T-helper 9 cell (primary cell): Measurements from ENCODE around the gene SUCLA2.
"Not testable (repeated sequence)": the region's sequence is repeated elsewhere in the genome, so short reads cannot be mapped to it uniquely, and the experiment has no call there.

Experiments used
- DNase-seq: peaks from one replicate; pipeline ENCODE4 v3.0.0-alpha.2; 2020
- total RNA-seq, 2 donors: gene quantifications; one replicate each; lab custom pipeline; 2026; lab: John Stamatoyannopoulos, UW

The SUCLA2 gene
- 10.9 to 32.2 reads per million in 2 donors for total RNA-seq

DNA sequence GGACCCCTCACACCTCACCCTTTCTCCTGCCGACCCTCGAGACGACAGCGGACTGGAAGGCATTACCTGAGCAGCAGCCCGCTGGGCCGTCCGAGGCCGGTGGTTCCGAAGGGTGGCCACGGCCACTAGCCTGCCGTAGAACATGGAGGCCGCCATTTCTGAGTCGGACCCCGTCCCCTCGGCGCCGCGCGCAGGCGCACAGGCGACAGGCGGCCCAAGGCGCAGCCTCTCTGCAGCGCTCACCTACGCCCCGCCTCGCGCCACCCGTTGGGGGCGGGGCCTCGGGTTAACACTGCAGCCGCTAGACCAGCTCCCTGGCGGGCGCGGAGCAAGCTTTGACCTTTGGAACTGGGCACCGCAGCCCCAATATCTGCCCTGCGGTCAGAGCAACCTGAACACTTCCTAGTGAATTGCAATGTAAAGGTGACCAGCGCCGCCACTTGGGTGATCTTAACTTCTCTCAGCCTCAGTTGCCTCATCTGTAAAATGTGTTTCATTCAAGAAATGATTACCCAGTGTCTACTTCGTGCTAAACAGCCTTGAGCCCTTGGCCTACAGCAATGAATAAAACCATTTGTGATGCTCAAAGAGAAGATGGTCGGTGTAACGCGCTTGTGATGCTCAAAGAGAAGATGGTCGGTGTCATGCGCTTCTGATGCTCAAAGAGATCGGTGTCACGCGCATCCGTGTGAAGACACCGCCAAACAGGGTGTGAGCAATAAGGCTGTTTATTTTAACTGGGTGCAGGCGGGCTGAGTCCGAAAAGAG is at the start of gene SUCLA2:
Gene SUCLA2, minus strand, starts transcription at position 160 of the 768 bp plus-strand sequence. Its CDS starts 4 bp downstream, at position 156.
- peak; percentile 82 for DNase-seq

DNA sequence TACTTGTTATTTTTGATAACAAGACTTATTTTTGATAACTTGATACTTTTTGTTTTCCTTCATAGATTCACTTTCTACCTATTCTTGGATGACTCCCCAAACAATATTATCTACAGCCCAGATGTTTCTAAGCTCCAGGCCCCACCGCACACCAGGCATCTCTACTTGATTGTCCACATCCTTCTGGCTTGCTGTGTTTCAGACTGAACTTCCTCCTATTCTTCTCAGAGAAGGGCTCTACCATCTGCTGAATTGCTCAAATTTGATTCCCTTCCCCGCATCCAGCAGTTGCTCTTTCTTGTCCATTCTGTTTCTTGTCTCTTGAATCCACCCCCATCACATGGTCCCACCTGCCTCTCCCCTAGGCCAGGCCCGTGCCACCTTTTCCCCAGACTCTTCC is 49.5 kb upstream of the SUCLA2 start:
- no peak for DNase-seq

DNA sequence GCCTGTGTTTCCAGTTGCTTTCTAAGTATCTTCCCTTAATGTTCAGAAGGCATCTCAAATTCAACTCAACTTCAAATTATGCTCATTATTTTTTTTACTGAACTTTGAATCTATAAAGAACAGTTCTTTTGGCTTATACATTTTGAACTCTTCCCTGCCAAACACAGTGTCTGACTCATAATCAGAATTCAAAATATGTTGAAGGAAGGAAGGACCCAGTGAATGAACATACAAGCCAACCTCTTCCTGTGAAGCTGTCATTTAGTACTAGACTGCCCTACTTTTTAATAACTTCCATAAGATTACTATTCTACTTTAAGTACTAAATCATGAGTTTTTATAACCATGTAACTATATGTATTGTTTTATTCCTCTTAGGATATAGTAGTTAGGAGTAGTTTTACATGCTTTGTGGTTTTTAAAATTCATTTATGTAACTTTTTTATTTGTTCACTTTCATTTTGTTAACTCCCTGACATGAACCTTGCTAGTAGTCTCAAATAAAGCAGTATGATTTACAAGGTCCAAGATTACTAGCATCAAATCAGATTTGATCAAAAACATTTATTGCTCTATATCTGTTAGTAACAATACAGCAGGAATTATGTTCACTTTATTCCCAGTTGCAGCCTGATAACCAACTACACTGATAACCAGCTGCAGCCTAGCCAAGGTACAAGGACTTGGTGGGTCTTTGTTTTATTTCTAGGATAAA is 42.9 kb upstream of the SUCLA2 start:
- no peak for DNase-seq

DNA sequence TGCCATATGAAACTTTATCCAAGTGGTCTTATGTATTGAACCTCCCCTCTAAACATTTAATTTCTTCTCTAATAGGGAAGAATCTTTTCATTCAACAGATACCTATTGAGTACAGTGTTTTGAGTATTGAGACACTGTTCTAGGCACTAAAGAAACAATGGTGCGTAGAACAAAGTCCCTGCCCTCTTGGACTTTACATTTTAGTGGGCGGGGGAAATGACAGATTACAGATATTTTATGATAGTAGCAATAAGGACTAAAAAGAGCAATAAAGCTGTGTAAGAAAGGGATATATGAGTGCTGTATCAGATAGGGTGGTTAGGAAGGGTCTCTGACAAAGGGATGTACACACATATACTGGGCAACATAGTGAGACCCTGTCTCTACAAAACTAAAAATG is 41.8 kb upstream of the SUCLA2 start:
- no peak for DNase-seq

DNA sequence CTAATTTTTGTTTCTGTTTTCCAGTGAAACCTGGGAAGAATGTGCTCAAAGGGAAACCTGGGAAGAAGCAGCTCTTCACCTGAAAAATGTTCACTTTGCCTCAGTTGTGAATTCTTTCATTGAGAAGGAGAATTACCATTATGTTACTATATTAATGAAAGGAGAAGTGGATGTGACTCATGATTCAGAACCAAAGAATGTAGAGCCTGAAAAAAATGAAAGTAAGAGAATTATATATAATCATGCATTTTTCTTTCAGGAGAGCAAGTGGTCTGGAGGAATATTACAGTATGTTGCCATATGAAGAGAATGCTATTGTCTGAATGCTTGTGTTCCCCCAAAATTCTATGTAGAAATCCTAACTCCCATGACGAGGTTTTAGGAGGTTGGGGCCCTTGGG is 39.8 kb upstream of the SUCLA2 start:
- no peak for DNase-seq

DNA sequence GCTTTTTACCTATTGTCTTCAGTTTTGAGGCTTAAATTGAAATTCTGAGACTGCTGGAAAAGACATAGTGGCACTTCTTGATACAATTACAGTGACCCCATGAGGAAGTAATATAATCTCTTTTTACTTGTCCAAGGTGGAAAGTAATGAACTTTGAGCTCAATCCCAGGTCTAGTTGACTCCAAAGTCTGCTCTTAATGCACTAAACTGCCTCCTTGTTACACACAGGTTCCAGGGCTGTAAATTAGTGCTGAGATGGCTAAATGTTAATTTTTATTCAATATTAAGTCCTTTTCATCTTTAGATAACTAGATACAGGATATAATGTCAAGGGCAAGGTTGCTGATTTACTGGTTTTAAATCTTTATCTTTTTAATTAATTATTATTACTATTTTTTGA is 39.0 kb upstream of the SUCLA2 start:
- DNase-seq, result no peak

DNA sequence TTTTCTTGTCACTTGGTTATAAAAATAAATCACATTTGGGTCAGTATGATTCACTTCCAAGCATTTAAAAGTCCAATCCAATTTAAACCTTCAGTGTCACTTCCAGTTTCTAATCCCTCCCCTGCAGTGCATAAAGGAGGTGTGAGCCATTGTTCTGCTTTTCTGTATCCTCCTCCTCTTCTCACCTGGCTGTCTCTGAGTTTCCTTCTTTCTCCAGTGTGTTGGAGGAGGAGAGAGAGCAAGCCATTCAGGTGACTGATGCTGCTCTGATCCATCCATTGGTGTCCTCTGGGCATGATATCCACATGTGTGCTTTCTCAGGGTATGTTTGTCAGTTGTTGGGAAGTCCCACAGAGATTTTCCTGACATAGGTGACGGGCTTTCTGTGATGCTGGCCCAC is 37.7 kb upstream of the SUCLA2 start:
- no peak for DNase-seq

DNA sequence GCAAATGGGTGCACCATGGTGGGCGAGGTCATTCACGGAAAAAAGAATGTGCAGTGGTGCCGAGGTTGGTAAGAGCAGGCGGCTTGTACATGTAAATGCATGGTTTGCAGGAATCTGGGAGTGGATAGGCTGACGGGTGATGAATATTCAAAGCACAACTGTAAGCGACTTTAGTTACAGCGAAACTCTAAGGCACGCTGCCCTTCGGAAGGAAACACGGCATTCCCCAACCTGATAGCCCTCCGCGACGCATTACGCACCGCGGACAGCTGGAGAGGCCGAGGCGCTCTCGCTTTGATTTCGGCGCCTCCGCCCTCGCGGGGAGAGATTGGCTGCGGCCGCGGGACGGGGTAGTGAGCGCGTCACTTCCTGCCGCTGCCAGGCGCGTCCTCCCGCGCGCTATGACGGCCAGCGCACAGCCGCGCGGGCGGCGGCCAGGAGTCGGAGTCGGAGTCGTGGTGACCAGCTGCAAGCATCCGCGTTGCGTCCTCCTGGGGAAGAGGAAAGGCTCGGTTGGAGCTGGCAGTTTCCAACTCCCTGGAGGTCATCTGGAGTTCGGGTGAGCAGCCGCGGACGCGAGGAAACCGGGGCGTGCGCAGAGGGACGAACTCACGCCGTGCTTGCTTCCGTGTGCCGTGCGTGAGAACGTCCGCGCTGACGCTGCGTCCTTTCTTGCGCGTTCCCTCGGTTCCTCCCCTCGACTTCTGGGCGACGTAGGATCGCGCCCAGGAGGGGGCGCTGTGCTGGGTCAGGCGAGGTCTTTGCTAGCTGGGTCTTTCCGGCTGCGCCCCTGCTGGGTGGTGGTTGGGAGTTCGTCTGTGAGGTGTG is 36.5 kb upstream of the SUCLA2 start, which contains the start of gene NUDT15:
Gene NUDT15, plus strand, starts transcription at position 381 of the 828 bp plus-strand sequence. Its CDS starts 21 bp downstream, at position 402.
- peak; percentile 93 for DNase-seq

DNA sequence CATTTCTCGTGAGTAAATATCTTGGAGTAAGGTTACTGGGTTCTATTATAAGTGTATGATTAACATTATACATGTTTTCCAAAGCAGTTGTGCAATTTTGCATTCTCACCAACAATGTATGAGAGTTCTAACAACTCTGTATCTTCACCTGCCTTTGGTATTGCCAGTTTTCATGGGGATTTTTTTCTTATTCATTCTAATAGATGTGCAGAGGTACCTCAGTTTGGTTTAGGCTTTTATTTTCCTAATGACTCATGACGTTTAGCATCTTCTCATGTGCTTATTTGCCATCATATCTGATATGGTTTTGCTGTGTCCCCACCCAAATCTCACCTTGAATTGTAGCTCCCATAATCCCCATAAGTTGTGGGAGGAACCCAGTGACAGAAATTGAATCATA is 28.8 kb upstream of the SUCLA2 start:
- DNase-seq, result no peak

DNA sequence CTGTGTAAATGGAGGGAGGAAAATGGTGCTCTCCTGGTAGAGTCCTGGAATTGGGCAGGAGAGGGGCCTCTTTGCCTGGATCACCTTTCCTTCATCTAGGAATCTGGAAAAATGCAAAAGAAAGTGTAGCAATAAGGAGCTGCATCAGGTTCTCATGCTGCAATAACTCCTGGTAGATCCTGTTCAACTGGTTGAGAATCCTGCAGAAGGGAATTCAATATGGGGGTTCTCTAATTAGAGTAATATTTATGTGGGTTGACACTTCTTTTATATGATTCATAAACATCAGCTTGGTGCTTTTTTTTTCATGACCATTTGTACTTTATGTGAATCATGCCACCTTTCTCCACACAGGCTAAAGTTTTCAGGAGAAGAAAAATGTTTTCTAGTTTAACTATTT is 27.0 kb upstream of the SUCLA2 start:
- DNase-seq, result no peak

DNA sequence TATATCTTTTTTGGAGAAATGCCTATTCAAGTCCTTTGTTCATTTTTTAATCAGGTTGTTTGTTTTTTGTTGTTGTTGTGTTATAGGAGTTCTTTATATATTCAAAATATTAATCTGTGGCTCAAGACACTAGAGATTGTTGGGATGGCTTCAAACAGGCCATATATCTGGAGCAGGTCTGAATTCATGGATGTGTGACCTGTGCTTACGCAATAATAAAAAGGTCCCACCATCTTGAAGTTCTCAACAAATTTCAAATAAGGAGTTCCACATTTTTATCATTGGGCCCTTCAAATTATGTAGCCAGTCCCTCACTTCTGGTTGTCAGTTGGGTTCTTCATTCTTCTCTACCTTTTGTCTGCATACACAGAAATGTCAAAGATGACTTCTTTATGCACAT is 18.7 kb upstream of the SUCLA2 start:
- DNase-seq, result no peak

DNA sequence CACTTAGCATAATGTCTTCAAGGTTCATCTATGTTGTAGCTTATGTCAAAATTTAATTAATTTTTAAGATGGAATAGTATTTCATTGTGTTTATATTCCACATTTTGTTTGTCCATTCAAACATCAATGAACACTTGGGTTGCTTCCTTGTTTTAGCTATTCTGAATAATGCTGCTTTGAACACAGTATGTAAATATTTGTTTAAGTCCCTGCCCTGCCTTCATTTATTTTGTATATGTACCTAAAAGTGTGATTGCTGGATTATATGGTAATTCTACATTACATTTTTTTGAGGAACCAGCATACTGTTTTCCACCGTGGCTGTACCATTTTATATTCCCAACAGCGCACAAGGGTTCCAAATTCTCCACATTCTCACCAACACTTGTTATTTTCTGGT is 17.6 kb upstream of the SUCLA2 start:
- no peak for DNase-seq

DNA sequence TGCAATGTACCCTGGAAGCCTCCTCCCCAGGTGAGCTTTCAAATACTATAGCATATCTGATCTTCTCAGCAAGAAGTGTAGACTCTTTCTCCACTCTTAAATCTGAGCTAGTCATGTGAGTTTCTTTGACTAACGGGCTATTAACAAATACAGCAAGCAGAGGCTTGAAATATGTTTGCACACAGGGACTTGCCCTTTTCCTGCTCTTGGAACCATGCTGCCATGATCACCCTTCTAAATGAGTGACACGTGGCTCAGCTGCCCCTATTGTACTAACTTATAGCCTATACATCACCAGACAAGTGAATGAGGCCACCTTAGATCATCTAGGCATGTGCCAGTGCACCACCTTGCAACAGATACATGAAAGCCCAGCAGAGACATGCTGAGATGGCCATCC is 13.3 kb upstream of the SUCLA2 start:
- DNase-seq, result no peak

DNA sequence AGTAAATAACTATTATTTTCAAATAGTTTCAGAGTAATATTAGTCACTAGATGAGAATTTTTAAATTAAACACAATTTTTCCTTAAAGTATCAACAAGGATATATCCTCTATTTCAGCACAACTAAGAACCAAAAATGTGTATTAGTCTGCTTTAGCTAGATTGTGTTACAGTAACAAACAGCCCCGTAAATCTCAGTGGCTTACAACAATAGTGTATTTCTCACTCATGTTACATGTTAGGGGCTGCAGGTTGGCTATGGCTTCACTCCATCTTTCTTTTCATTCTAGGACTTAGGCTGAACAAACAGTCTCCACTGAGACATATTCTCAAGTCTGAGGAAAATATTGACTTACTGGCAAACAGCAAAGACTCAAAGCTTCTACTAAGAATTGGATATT is 11.6 kb upstream of the SUCLA2 start:
- no peak for DNase-seq

DNA sequence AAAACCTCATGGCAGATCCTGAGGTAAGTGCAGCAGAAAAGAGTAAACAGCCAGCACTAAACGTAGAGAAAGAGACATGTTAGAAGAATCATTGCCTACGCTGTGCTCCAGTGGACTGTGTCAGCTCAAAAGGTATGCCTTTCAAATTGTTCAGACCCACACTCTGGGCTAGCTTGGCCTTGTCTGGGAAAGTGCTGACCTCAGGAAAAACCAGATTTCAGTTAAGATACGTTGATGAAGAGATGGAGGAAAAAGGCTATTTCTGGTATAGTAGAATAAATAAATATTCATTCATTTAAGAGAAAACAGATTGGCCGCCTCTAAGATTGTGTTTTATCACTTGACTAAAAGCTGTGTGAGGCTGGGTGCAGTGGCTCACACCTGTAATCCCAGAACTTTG is 9.6 kb upstream of the SUCLA2 start:
- DNase-seq, result no peak

DNA sequence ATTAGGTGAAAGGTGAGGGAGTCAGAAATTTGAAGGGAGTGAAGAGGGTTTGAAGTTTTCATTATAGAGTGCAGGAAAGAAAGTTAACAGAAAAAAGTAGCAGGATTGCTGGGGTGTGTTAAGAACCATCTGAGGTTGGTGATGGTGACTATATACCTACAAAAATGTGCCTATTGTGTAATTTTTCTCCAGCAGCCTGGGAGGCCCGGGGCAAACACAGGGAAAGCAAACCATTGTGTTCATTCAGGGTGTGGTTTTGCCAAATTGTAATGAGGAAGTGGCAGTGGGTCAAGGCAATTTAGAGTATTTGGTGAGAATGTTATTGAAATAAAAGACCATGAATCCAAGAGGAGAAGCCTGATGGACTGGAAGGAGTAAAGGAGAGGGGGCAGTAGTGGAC is 8.2 kb upstream of the SUCLA2 start:
- DNase-seq, result no peak

DNA sequence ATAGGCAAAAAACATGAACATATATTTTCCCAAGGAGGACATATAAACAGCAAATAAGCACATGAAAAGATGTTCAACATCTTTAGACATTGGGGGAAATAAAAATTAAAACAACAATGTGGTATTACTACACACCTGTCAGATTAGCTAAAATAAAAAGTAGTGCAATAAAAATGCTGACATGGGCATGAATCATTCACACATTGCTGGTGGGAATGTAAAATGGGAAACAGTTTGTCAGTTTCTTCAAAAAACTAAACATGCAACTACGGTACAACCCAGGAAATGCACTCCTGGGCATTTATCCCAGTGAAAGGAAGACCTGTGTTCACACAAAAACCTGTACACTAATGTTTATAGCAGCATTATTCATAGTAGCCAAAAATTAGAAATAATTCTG is 5.3 kb upstream of the SUCLA2 start:
- no peak for DNase-seq

DNA sequence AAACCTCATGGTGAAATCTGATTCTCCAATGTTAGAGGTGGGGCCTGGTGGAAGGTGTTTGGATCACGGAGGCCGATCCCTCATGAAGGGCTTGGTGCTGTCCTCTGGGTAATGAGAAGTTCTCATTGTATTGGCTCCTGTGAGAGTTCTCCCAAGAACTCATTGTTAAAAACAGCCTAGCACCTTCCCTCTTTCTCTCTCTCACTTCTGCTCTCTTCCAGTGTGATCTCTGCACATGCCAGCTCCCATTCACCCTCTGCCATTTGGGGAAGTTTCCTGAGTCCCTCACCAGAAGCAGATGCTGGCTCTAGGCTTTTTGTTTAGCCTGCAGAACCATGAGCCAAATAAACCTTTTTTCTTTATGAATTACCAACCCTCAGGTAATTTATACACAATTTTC is 3.1 kb upstream of the SUCLA2 start:
- no peak for DNase-seq

DNA sequence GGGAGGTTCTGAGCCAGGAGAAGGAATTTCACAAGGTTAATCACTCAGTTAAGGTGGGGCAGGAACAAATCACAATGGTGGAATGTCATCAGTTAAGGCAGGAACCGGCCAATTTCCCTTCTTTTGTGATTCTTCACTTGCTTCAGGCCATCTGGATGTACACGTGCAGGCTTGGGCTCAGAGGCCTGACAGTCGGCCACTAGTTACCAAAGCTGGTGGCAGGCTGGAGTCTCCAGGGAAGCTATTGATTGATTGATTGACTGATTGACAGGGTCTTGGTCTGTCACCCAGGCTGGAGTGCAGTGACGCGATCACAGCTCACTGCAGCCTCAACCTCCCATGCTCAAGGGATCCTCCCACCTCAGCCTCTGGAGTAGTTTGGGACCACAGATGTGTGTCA is 926 bp upstream of the SUCLA2 start:
- not testable (repeated sequence) for DNase-seq

DNA sequence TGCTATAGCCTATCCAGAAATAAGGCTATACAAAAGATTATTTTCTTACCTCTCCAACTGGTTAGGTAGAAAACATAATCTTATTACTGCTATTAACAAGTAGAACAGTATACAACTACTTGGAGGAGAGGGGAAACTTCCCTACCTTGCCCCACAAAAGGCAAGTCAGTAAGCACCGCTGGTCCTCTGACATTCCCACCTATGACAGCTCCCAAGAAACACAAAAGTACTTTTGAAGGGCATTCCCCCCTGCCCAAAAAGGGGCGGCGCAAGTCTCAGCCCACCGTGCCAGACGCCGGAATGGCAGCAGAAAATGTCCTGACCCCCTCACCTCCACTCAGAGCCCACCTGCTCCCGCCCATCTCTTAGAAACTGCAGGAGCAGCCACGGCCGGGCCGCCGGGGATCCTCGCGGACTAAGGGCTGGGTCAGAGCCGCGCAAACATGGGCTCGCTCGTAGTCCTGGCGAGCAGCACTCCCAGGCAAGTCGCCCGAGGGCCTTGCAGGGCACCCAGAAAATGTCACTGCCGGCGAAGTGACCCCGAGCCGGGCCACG is 437 bp downstream of the SUCLA2 start:
- DNase-seq, result peak; percentile 3

DNA sequence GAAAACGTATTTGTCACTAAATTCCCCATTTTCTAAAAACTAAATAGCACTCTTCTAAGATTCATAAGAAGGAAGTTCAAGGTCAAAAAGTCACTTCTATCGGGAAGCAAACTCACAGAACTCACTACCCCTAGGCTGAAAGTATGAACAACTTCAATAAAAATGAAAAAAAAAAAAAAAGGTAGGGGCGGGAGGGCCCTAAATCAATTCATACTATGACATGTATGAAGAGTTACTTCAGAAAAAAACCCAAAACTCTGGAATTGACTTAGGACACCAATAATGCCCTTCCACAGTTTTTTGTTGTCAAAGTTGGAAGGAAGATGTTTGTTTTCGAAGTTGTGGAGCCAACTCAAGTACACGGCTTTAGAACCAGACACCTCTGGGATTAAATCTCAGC is 1.1 kb downstream of the SUCLA2 start:
- DNase-seq, result no peak

DNA sequence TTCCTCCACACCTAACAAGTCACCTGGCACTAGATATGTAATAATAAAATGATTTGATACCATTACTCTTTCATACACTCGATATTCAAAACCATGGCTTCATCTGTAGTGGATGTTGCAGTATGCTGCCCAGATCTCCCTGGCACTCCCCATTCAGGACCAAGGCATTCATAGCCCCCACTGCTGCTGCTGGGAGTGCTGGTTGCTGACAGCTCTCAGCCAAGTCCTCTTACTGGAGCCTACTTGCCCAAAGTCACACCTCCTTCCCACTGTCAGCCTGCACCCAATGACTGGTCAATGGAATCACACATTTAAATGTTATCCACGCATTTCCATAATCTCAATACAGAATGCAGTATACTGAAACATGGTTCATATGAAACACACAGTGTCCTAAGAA is 3.7 kb downstream of the SUCLA2 start:
- DNase-seq, result no peak

DNA sequence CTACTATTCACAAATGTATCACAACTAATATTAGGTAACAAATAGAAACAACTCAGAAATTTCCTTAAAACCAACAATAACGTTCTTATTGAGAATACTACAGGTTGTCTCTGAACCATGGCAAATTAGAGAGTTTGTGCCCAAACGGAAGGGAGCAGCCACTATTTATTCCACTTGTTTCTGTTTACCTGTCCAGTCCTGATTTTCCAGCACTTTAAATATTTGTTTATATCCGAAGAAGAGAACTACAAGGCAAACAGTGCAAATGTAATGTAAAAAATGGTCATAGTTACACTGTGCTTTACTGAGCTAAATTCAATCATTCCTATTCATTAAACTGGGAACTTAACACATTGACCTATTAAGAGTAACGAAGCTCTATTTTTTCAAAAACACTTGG is 9.2 kb downstream of the SUCLA2 start:
- DNase-seq, result no peak
